Body of pancreas (tissue), 4 donors: Measurements from ENCODE around the gene LANCL3.
"Not testable (repeated sequence)": the region's sequence is repeated elsewhere in the genome, so short reads cannot be mapped to it uniquely, and the experiment has no call there.

ENCODE experiments used
- POLR2A ChIP-seq, 3 donors: fragments of 450-650 bp; IDR thresholded peaks; one replicate each; pipeline ENCODE4 v1.6.1; 2016; ENCODE audit warnings: antibody characterized with exemption in 3 of 3, mild to moderate bottlenecking in 2 of 3
- TF ChIP-seq, protein P1 (sequence below), 7 experiments: fragments of 450-650 bp in 4 of 7; fragments of 200-600 bp in 3 of 7; sonication (generic) in 3 of 7; IDR thresholded peaks; one replicate each; pipeline ENCODE4 v1.5.1; 2016 to 2019; ENCODE audit warnings: antibody characterized with exemption in 7 of 7

DNA sequence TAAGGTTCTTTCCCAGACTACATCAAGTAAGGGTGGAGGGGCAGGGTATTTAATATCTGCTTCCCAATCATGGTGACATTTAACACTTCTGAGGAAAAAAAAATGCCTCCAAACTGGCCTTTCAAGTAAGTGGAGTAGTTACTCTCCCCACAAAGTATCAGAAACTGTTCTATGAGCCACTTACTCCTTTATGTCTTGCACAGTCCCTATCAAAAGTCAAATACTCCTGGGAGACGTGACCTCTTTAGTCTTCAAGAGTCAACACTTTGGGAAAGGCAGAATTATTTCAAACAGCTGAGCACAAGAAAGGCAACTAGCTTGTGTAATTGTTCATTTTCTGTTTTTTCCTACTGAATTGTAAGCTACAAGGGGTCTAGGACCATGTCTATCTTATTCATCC is 1.1 kb upstream of the LANCL3 start:
- TF ChIP-seq, protein P1, sequence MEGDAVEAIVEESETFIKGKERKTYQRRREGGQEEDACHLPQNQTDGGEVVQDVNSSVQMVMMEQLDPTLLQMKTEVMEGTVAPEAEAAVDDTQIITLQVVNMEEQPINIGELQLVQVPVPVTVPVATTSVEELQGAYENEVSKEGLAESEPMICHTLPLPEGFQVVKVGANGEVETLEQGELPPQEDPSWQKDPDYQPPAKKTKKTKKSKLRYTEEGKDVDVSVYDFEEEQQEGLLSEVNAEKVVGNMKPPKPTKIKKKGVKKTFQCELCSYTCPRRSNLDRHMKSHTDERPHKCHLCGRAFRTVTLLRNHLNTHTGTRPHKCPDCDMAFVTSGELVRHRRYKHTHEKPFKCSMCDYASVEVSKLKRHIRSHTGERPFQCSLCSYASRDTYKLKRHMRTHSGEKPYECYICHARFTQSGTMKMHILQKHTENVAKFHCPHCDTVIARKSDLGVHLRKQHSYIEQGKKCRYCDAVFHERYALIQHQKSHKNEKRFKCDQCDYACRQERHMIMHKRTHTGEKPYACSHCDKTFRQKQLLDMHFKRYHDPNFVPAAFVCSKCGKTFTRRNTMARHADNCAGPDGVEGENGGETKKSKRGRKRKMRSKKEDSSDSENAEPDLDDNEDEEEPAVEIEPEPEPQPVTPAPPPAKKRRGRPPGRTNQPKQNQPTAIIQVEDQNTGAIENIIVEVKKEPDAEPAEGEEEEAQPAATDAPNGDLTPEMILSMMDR (IDR thresholded peaks at IDR 0.05) = not testable (repeated sequence)
- not testable (repeated sequence) for TF ChIP-seq POLR2A (IDR thresholded peaks at IDR 0.05)
